Spinal cord (tissue), 10 donors: ENCODE data around the gene RHCE. TPM values are rescaled to one million over a fixed set of nuclear protein-coding genes. Genes with fewer than 3 reads are reported as not detected.
"Not testable (repeated sequence)": the region's sequence is repeated elsewhere in the genome, so short reads cannot be mapped to it uniquely, and the experiment has no call there.

Source experiments
- DNase-seq, 6 donors: peaks; one replicate each; pipeline versions ENCODE4 v3.0.0 to v3.0.0-alpha.2; 2013 to 2015; ENCODE audit warnings: low spot score in 6 of 6, low read depth in 4 of 6
- H3K27ac ChIP-seq: one replicate; pipeline ENCODE4 v1.5.1; 2013; ENCODE audit warnings: low read depth, low read length, control low read depth
- H3K27me3 ChIP-seq: one replicate; pipeline ENCODE4 v1.6.1; 2013; ENCODE audit warnings: low read length; ENCODE audit not compliant: control insufficient read depth, insufficient read depth
- H3K36me3 ChIP-seq: one replicate; pipeline ENCODE4 v1.6.1; 2013; ENCODE audit warnings: low read length; ENCODE audit not compliant: control insufficient read depth, insufficient read depth
- H3K4me1 ChIP-seq: one replicate; pipeline ENCODE4 v1.6.1; 2013; ENCODE audit warnings: low read length; ENCODE audit not compliant: control insufficient read depth, insufficient read depth
- H3K4me3 ChIP-seq: one replicate; pipeline ENCODE4 v1.5.1; 2013; ENCODE audit warnings: low read depth, low read length, control low read depth
- H3K9me3 ChIP-seq: one replicate; pipeline ENCODE4 v1.6.1; 2013; ENCODE audit warnings: low read length; ENCODE audit not compliant: control insufficient read depth, insufficient read depth
- WGBS: methylation state at CpG from one replicate; pipeline ENCODE4 v1.1.5; 2013; ENCODE audit warnings: missing lambda C conversion rate; ENCODE audit not compliant: insufficient coverage; 5-methylcytosine and 5-hydroxymethylcytosine counted together
- polyA plus RNA-seq, 2 donors: library from polyadenylated mRNA; unstranded; fragments of 120-200 nt; gene quantifications; one replicate each; pipeline ENCODE4 v1.2.1, GENCODE V29; 2013; ENCODE audit not compliant: insufficient read length in 2 of 2
- total RNA-seq, 2 donors: library from RNA; depleted of rRNA in 1 of 2; stranded (reverse); fragments of 120-200 nt in 1 of 2; fragments of >200 nt in 1 of 2; gene quantifications; one replicate each; pipeline versions ENCODE4 v1.2.3 to v1.2.4, GENCODE V29; 2013 to 2014
- donor health status: healthy.

RHCE gene
- total and polyA plus RNA-seq, 4 donors = 1.2 to 4.2 (median 1.8) TPM

DNA sequence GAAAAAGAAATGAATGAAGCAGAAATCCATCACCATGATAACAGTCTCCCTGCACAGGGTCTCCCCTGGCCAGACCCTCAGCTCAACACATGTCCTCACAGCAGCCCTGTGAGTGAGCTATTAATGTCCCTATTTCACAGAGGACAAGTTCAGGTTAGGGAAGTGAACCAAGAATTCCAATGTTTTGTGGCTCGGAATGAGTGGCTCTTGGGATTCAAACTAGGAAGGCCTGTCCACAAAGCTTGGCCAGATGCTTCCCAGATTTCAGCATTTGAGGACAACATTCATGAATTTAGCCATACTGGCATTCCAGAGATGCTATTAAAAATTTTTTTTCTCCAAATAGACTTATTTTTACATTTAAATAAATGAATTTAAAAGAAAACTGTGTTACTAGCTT lies 38.1 kb downstream of the RHCE start:
- 89% methylated on average over 1 of the region's 1 CpG for WGBS
- DNase-seq, H3K4me1 ChIP-seq, H3K27ac ChIP-seq, H3K36me3 ChIP-seq, H3K9me3 ChIP-seq, H3K4me3 ChIP-seq, H3K27me3 ChIP-seq: not testable (repeated sequence)

DNA sequence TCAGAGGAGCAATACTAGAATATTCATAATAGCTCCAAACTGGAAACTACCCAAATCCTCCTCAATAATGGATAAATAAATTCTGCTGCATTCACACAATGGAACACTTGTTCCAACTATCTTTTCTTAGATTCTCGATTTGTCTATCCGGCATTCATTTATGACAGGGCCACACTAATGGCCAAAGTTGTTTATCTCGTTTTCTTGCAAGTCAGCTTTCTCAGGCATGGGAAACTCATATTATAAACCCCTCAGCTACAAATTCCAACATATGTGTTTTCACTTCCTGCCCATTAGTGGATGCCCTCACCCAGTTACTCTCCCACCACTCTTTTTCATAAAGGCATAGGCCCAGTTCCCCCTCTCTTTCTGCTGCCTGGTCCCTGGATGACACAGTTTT lies 42.3 kb downstream of the RHCE start:
- H3K36me3 ChIP-seq, H3K9me3 ChIP-seq, H3K27me3 ChIP-seq, H3K4me3 ChIP-seq, DNase-seq, H3K27ac ChIP-seq, H3K4me1 ChIP-seq: not testable (repeated sequence)
- WGBS = 66% methylated on average over 3 of the region's 3 CpGs

DNA sequence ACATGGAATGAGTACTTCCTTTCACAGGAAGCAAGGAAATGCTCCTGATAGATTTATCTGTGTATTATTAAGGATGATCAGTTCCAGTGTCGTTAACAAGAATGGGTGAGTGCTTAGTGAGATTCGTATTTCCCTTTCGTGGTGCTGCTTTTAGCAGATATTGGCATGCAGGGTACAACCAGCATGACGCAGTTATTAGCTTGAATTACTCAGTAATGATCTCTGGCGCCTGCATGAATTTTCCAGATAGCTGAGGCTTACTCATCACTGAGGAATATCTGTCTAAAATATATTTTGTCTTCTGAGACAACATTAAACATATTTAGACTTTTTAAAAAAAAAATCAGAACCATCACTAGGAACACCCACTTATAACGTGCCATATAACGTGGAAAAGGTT lies 48.9 kb downstream of the RHCE start:
- 76% methylated on average over 5 of the region's 7 CpGs for WGBS
- H3K36me3 ChIP-seq, H3K27ac ChIP-seq, H3K9me3 ChIP-seq, H3K27me3 ChIP-seq, H3K4me3 ChIP-seq, H3K4me1 ChIP-seq: not testable (repeated sequence)
- peak in 1 of 6 donors; percentile 49 for DNase-seq

- DNase-seq, H3K4me3 ChIP-seq, H3K4me1 ChIP-seq, H3K36me3 ChIP-seq, H3K9me3 ChIP-seq, H3K27me3 ChIP-seq, H3K27ac ChIP-seq: not testable (repeated sequence)
- WGBS = 85% methylated on average over 8 of the region's 12 CpGs
These were observed 50.8 kb downstream of the RHCE start for GRCh38 chr1:25369691-25370271.

DNA sequence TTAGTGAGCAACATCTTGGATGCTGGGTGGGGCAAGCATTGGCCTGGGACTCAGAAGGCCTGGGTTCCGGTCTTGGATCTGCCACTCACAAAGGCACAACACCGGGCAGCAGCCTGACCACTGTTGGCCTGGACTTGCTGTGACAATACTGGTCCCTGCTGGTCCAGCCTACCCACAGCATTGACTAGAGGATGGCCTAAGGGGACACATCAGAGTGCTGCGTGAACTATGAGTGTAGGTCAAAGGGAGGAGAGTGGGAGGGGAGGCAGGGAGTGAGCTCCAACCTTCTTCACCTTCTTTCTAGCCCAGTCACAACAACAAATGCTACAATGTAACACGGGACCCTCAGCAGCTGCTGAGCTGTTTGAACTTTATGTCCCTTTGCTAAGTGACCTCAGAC lies 51.4 kb downstream of the RHCE start:
- no peak overlapping the region for H3K4me3 ChIP-seq
- no peaks in the 10 kb centered on the region for H3K9me3 ChIP-seq
- WGBS = 64% methylated on average over 3 of the region's 4 CpGs
- H3K4me1 ChIP-seq = no peaks in the 10 kb centered on the region
- H3K27ac ChIP-seq = no peak overlapping the region
- no peaks in the 10 kb centered on the region for H3K36me3 ChIP-seq
- H3K27me3 ChIP-seq = no peaks in the 10 kb centered on the region
- DNase-seq = no peak

DNA sequence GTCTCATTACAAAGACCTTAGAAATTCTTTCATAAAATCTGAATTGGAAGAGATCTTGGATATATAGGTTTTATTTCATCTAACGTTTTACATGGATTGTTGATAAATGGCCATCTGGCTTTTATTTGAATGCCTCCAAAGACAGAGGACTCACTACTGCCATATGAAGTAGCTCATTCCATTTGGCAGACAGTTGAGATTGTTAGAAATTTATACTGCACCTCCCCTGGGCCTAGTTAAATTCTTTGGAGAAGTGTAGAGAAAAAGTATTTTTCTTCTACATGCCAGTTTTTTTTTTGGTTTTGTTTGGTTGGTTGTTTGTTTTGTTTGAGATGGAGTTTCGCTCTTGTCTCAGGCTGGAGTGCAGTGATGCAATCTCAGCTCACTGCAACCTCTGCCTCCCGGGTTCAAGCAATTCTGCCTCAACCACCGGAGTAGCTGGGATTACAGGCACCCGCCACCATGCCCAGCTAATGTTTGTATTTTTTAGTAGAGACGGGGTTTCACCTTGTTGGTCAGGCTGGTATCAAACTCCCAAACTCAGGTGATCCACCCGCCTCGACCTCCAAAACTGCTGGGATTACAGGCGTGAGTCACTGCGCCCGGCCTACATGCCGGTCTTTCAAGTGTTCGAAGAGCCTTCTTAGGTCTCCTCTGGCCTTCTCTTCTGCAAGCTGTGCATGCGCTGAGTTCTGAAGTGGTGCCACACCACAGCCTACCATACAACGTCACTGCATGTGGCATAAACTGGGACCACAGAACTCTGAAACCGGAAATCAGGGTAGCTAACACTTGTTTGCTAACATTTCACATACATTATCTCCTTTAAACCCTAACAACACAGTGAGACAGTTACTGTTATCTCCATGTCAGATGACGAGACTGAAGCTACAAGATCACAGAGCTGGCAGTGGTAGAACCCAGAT lies 57.7 kb downstream of the RHCE start:
- peaks cover 14% of the 10 kb centered on the region for H3K36me3 ChIP-seq
- no CpG with 5 or more reads among the region's 17 CpGs for WGBS
- H3K4me3 ChIP-seq, H3K27me3 ChIP-seq, H3K9me3 ChIP-seq, DNase-seq, H3K4me1 ChIP-seq, H3K27ac ChIP-seq: not testable (repeated sequence)

- Histone ChIP-seq H3K4me3 (no peak overlapping the region), H3K27me3 (no peaks in the 10 kb centered on the region), H3K4me1 (no peaks in the 10 kb centered on the region), H3K27ac (no peak overlapping the region), H3K36me3 (peaks cover 15% of the 10 kb centered on the region), H3K9me3 (no peaks in the 10 kb centered on the region)
- DNase-seq = no peak
- WGBS = 50% methylated on average over 2 of the region's 2 CpGs
These were observed 58.7 kb downstream of the RHCE start for GRCh38 chr1:25361901-25362300.

GRCh38 chr1:25360596-25361581 lies 59.7 kb downstream of the RHCE start:
- Histone ChIP-seq H3K9me3 (no peaks in the 10 kb centered on the region), H3K4me1 (no peaks in the 10 kb centered on the region), H3K36me3 (peaks cover 15% of the 10 kb centered on the region), H3K27ac (no peak overlapping the region), H3K4me3 (no peak overlapping the region), H3K27me3 (no peaks in the 10 kb centered on the region)
- no peak for DNase-seq
- WGBS = 100% methylated on average over 3 of the region's 7 CpGs

DNA sequence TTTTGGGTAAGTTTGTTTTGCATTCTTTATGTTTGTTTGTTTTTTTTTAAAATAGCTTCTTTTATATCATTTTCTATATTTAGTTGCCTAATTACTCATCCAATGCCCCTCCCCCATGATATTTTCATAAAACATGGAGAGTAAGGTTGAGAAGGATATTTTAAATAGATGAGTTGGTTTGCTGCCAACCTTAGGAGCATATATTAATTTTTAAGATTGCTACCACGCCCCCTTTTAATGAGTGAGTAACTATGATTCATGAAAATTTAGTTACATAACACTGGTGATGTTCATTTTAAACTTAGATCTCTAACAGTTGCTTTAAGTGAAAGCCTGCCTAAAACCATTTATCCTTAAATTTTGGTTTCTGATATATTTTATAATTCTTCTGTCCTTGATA lies 63.8 kb downstream of the RHCE start:
- no peaks in the 10 kb centered on the region for H3K27me3 ChIP-seq
- no peak overlapping the region for H3K4me3 ChIP-seq
- H3K27ac ChIP-seq = no peak overlapping the region
- peaks cover 37% of the 10 kb centered on the region for H3K36me3 ChIP-seq
- H3K4me1 ChIP-seq = no peaks in the 10 kb centered on the region
- no CpG with 5 or more reads among the region's 1 CpG for WGBS
- H3K9me3 ChIP-seq = no peaks in the 10 kb centered on the region
- DNase-seq = no peak
